Adrenal gland (tissue), 12 donors: Measurements from ENCODE around the gene RNFT2. TPM values are rescaled to one million over a fixed set of nuclear protein-coding genes. Genes with fewer than 3 reads are reported as not detected.

Source experiments
- DNase-seq, 7 donors: peaks; one replicate each; pipeline ENCODE4 v3.0.0-alpha.2; 2019 to 2020
- H3K27ac ChIP-seq, 5 donors: fragments of 200-600 bp; sonication (generic) in 4 of 5; 1 replicate in 3 of 5; 2 replicates in 2 of 5; pipeline versions ENCODE4 v1.5.1 to v1.8.0; 2016 to 2020; ENCODE audit warnings: mild to moderate bottlenecking in 1 of 5
- H3K27me3 ChIP-seq: fragments of 200-600 bp; 2 replicates; pipeline ENCODE4 v1.8.0; 2021
- H3K36me3 ChIP-seq, 2 donors: fragments of 200-600 bp; replicated peaks in 1 of 2; 1 replicate in 1 of 2; 2 replicates in 1 of 2; pipeline versions ENCODE4 v1.5.1 to v1.8.0; 2018 to 2022
- H3K4me1 ChIP-seq, 2 donors: fragments of 200-600 bp; replicated peaks in 1 of 2; 1 replicate in 1 of 2; 2 replicates in 1 of 2; pipeline versions ENCODE4 v1.5.1 to v1.8.0; 2018 to 2021
- H3K4me3 ChIP-seq, 4 donors: fragments of 200-600 bp; sonication (generic) in 3 of 4; one replicate each; pipeline ENCODE4 v1.5.1; 2016 to 2018
- H3K9me3 ChIP-seq, 3 donors: fragments of 200-600 bp; sonication (generic) in 1 of 3; replicated peaks in 1 of 3; 1 replicate in 2 of 3; 2 replicates in 1 of 3; pipeline versions ENCODE4 v1.5.1 to v1.8.0; 2016 to 2021
- CTCF ChIP-seq, 6 experiments: fragments of 450-650 bp in 4 of 6; fragments of 200-600 bp in 2 of 6; sonication (generic) in 1 of 6; IDR thresholded peaks; 1 replicate in 5 of 6; 2 replicates in 1 of 6; pipeline versions ENCODE4 v1.5.1 to v1.8.0; 2016 to 2021; ENCODE audit warnings: antibody characterized with exemption in 6 of 6, mild to moderate bottlenecking in 2 of 6, moderate library complexity in 1 of 6
- POLR2A ChIP-seq, 2 donors: fragments of 450-650 bp; IDR thresholded peaks; one replicate each; pipeline ENCODE4 v1.6.1; 2017; ENCODE audit warnings: antibody characterized with exemption in 2 of 2, mild to moderate bottlenecking in 2 of 2, moderate library complexity in 1 of 2
- WGBS, 4 donors: extraction: QIAGEN DNeasy Blood & Tissue Kit in 2 of 4; methylation state at CpG; one replicate each; pipeline versions ENCODE4 v1.1.5 to v1.1.7; 2013 to 2017; 5-methylcytosine and 5-hydroxymethylcytosine counted together
- intact Hi-C, 2 donors: fragments of 100-400 bp; cut with DNase I; formaldehyde crosslinking; loops; one replicate each; pipeline versions ENCODE4 v1.14.1 to v1.15.0; 2022 to 2023
- polyA plus RNA-seq, 3 donors: library from polyadenylated mRNA; stranded (reverse); fragments of 200-250 nt in 2 of 3; fragments of 350-450 nt in 1 of 3; fragmentation: Illumina TruSeq in 1 of 3; extraction: RNeasy Lipid Tissue Mini Kit (QIAGEN cat#74804) in 1 of 3; gene quantifications; one replicate each; pipeline ENCODE4 v1.2.3, GENCODE V29; 2013 to 2014
- total RNA-seq, 9 donors: library from RNA; depleted of rRNA in 4 of 9; stranded (reverse); fragments of >200 nt in 4 of 9; fragments of 120-200 nt in 1 of 9; fragmentation: NEBNext Ultra II Directional in 1 of 9; extraction: Animal tissue kit (Norgen Biotek cat#: 25700) in 1 of 9; gene quantifications; one replicate each; pipeline versions ENCODE4 v1.1.0 to v1.2.4, GENCODE V29; 2013 to 2023
- donor health status: healthy with polysubstance abuse.
- donor health status: Bipolar disorder and iron deficiency.
- donor health status: DM: yes; HTN: yes; CAD: no.
- donor health status: DM: no; HTN: no; CAD: no.
- donor health status: DM: no; HTN: no; CAD: no.
- donor health status: DM: yes; HTN: yes; CAD: no.

The RNFT2 gene
- total and polyA plus RNA-seq, 12 donors = 2.8 to 11.4 (median 5.8) TPM

DNA sequence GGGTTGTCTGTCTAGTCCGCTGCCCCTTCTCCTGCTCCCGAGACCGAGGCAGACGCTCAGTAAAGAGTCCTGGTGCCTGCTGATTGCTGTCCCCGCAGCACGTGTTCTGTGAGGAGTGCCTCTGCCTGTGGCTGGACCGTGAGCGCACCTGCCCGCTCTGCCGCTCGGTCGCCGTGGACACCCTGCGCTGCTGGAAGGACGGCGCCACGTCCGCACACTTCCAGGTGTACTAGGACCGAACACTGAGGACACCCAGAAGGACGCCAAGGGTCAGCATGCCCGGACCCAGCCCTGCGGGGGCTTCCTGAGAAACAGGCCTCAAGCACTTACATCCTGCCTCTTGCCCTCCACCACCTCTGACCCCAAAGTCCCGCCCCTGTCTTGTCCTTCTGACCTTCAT, 111.1 kb downstream of the RNFT2 start:
- no peaks in the 10 kb centered on the region for H3K36me3 ChIP-seq
- DNase-seq = no peak
- no peaks in the 10 kb centered on the region for H3K4me1 ChIP-seq
- no peak overlapping the region for H3K4me3 ChIP-seq
- no peaks in the 10 kb centered on the region for H3K27me3 ChIP-seq
- no peak for TF ChIP-seq CTCF (IDR thresholded peaks at IDR 0.05)
- TF ChIP-seq POLR2A (IDR thresholded peaks at IDR 0.05) = no peak
- intact Hi-C loops = no loop called here
- 89 to 97% (median 96%) methylated on average over 11 to 23 of the region's 23 CpGs for WGBS, 4 donors
- H3K27ac ChIP-seq = no peak overlapping the region
- no peaks in the 10 kb centered on the region for H3K9me3 ChIP-seq

DNA sequence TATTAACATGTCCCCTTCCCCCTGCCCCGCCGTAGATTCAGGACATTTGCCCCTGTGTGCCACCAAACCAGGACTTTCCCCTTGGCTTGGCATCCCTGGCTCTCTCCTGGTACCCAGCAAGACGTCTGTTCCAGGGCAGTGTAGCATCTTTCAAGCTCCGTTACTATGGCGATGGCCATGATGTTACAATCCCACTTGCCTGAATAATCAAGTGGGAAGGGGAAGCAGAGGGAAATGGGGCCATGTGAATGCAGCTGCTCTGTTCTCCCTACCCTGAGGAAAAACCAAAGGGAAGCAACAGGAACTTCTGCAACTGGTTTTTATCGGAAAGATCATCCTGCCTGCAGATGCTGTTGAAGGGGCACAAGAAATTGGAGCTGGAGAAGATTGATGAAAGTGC, 114.2 kb downstream of the RNFT2 start:
- intact Hi-C loops = no loop called here
- no peak overlapping the region for H3K4me3 ChIP-seq
- no peaks in the 10 kb centered on the region for H3K36me3 ChIP-seq
- H3K27me3 ChIP-seq = no peaks in the 10 kb centered on the region
- no peaks in the 10 kb centered on the region for H3K9me3 ChIP-seq
- no peaks in the 10 kb centered on the region for H3K4me1 ChIP-seq
- DNase-seq = no peak
- WGBS, 4 donors = 88 to 94% (median 90%) methylated on average over 6 of the region's 6 CpGs
- no peak overlapping the region for H3K27ac ChIP-seq
- TF ChIP-seq POLR2A (IDR thresholded peaks at IDR 0.05) = no peak

GRCh38 chr12:116853507-116853906, 115.4 kb downstream of the RNFT2 start:
- 74 to 84% (median 80%) methylated on average over 5 of the region's 5 CpGs for WGBS, 4 donors
- Histone ChIP-seq H3K36me3 (no peaks in the 10 kb centered on the region), H3K4me3 (no peak overlapping the region), H3K9me3 (no peaks in the 10 kb centered on the region), H3K27me3 (no peaks in the 10 kb centered on the region), H3K27ac (no peak overlapping the region), H3K4me1 (no peaks in the 10 kb centered on the region)
- TF ChIP-seq POLR2A (IDR thresholded peaks at IDR 0.05) (no peak), CTCF (IDR thresholded peaks at IDR 0.05) (no peak)
- intact Hi-C loops = no loop called here
- no peak for DNase-seq

DNA sequence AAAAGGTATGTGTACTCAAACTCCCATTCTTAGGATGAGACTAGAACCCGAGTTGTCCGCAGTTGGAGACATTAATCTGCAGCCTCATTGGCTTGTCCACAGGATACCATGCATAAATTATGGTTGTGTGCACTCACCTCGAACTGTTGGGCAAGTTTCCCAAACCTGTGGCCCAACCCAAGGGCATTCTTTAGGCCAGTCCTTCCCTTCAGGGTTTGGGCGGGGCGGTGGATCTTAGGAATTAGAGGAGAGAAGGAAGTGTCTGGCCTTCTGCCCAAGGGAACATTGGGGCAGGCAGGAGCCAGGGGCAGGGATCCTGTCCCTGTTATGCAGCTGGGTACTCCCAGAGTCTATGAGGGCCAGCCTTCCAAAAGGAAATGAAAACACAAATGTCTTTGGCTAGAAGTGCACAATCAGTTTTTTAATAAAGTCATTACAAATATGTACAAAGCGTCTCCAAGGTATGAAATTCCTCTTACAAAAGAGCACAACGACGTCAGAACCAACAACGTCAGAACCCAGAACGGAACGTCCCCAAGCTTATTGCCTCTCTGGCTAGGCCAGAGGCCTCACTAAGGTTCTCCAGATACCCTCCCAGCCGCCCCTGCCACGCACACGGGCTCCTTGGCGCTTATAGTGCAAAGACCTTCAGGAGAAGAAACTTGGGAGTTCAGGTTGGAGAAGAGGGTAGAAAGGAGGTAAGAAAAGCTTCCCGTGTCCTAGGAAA, 117.8 kb downstream of the RNFT2 start:
- peak in 1 of 7 donors; percentile 21 for DNase-seq
- no peak for TF ChIP-seq CTCF (IDR thresholded peaks at IDR 0.05)
- TF ChIP-seq POLR2A (IDR thresholded peaks at IDR 0.05) = no peak
- no peaks in the 10 kb centered on the region for H3K9me3 ChIP-seq
- H3K27ac ChIP-seq = no peak overlapping the region
- 76 to 84% (median 80%) methylated on average over 16 of the region's 16 CpGs for WGBS, 4 donors
- H3K27me3 ChIP-seq = no peaks in the 10 kb centered on the region
- no peaks in the 10 kb centered on the region for H3K36me3 ChIP-seq
- H3K4me1 ChIP-seq = no peaks in the 10 kb centered on the region
- intact Hi-C loops = no loop called here
- H3K4me3 ChIP-seq = no peak overlapping the region

- intact Hi-C loops = no loop called here
- no peaks in the 10 kb centered on the region for H3K9me3 ChIP-seq
- H3K4me1 ChIP-seq = no peaks in the 10 kb centered on the region
- no peaks in the 10 kb centered on the region for H3K27me3 ChIP-seq
- TF ChIP-seq CTCF (IDR thresholded peaks at IDR 0.05) (no peak), POLR2A (IDR thresholded peaks at IDR 0.05) (no peak)
- 86 to 93% (median 87%) methylated on average over 8 to 11 of the region's 11 CpGs for WGBS, 4 donors
- H3K27ac ChIP-seq = no peak overlapping the region
- DNase-seq = no peak
- H3K36me3 ChIP-seq = no peaks in the 10 kb centered on the region
- no peak overlapping the region for H3K4me3 ChIP-seq
These were observed 118.6 kb downstream of the RNFT2 start for GRCh38 chr12:116856729-116857128.
